NCI-H446 treated with DMSO at 0.1 percent for 48 hours (cell line): Measurements from ENCODE around the gene ADGRL2.
"Not testable (repeated sequence)": the region's sequence is repeated elsewhere in the genome, so short reads cannot be mapped to it uniquely, and the experiment has no call there.

ENCODE experiments used
- DNase-seq: peaks from one replicate; lab custom pipeline; 2025; lab: John Stamatoyannopoulos, UW

ADGRL2 gene

GRCh38 chr1:81848880-81849682 lies 48.3 kb downstream of the ADGRL2 start:
- DNase-seq = no peak

- DNase-seq = no peak
These were observed 49.3 kb downstream of the ADGRL2 start for GRCh38 chr1:81850031-81850430.

- no peak for DNase-seq
These were observed 49.8 kb downstream of the ADGRL2 start for GRCh38 chr1:81850495-81850894.

GRCh38 chr1:81851217-81851616 lies 50.5 kb downstream of the ADGRL2 start:
- DNase-seq = no peak

GRCh38 chr1:81852961-81853360 lies 52.2 kb downstream of the ADGRL2 start:
- DNase-seq = no peak

GRCh38 chr1:81867235-81867634 lies 66.5 kb downstream of the ADGRL2 start:
- no peak for DNase-seq

- no peak for DNase-seq
These were observed 68.6 kb downstream of the ADGRL2 start for GRCh38 chr1:81869307-81869706.

DNA sequence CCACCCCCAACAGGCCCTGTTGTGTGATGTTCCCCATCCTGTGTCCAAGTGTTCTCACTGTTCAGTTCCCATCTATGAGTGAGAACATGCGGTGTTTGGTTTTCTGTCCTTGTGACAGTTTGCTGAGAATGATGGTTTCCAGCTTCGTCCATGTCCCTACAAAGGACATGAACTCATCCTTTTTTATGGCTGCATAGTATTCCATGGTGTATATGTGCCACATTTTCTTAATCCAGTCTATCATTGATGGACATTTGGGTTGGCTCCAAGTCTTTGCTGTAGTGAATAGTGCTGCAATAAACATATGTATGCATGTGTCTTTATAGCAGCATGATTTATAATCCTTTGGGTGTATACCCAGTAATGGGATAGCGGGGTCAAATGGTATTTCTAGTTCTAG lies 70.4 kb downstream of the ADGRL2 start:
- not testable (repeated sequence) for DNase-seq

- no peak for DNase-seq
These were observed 73.2 kb downstream of the ADGRL2 start for GRCh38 chr1:81873946-81874345.

DNA sequence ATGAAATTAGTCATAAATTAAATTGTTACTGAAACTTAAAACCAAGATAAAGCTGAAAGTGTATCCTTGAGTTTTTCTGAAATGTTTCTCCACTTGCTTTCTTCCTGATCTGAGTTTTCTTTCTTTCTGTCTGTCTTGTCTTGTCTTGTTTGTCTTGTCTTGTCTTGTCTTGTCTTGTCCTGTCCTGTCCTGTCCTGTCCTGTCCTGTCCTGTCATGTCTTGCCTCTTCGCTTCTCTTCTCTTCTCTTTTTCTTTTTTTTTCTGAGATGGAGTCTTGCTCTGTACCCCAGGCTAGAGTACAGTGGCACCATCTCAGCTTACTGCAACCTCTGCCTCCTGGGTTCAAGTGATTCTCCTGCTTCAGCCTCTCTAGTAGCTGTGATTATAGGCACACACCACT lies 73.7 kb downstream of the ADGRL2 start:
- DNase-seq = no peak

GRCh38 chr1:81874940-81875339 lies 74.2 kb downstream of the ADGRL2 start:
- DNase-seq = no peak

GRCh38 chr1:81876901-81877733 lies 76.4 kb downstream of the ADGRL2 start:
- DNase-seq = peak; percentile 46

GRCh38 chr1:81877940-81878339 lies 77.2 kb downstream of the ADGRL2 start:
- DNase-seq = peak; percentile 46

- peak; percentile 76 for DNase-seq
These were observed 77.8 kb downstream of the ADGRL2 start for GRCh38 chr1:81878538-81878937.

- DNase-seq = no peak
These were observed 80.0 kb downstream of the ADGRL2 start for GRCh38 chr1:81880781-81881180.

GRCh38 chr1:81885291-81885690 lies 84.6 kb downstream of the ADGRL2 start:
- peak; percentile 43 for DNase-seq

GRCh38 chr1:81886292-81886691 lies 85.6 kb downstream of the ADGRL2 start:
- DNase-seq = not testable (repeated sequence)

DNA sequence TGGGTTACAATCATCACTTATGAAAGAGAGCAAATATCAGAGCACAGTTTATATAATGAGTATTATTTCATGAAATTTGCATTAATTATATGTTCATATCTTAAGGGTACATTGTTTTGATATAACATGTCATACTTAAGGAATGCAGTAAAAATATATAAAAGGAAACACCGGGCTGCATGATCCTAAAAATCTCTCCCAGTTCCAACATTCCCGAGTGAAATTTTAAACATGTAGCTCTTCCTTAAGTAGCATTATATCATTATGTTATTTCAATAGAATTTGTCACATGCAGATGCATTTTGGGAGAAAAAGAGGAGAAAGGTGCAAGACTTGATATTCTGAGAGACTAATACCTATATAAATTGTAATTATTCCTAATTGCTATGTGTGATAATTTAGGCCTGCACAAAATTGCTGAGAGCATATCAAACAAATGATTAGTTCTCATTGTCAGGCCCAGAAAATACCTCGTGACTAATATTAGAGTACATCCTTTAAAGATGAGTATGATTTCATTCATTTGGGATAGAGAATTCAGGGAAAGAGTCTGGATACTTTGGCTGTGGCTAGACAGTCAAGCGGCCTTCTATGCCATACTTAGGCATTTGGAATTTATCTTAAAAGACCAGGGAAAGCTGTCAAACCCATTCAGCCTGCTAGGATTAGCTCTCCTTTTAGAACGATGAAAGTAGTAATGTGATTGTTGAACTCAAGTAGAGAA lies 86.8 kb downstream of the ADGRL2 start:
- no peak for DNase-seq

DNA sequence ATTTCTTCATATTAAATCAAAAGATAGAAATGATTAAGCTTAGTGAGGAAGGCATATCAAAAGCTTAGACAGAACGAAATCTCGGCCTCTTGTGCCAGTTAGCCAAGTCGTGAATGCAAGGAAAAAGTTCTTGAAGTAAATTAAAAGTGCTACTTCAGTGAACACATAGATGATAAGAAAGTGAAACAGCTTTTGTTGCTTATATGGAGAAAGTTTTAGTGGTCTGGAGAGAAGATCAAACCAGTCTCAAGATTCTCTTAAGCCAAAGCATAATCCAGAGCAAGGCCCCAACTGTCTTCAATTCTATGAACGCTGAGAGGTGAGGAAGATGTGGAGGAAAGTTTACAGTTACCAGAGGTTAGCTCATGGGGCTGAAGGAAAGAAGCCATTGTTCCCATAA lies 88.4 kb downstream of the ADGRL2 start:
- no peak for DNase-seq

DNA sequence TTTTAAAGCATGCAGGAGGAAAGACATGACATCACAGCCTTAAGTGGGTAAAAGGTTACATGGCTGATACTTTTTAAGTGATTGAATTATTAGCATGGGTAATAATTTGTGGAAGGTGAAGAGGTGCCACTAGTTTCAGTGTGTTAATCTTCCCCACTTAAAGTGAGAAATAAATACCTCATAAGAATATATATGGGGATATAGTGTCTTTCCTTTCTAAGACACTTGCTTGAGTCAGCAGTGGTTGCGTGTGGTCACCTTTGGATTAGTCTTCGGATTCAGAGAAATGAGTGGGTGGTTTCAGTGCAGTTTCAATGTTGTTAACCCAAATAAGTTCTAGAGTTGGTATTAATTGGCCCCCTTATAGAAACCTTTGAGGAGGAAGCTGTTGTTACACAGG lies 94.1 kb downstream of the ADGRL2 start:
- DNase-seq = no peak

- no peak for DNase-seq
These were observed 98.6 kb downstream of the ADGRL2 start for GRCh38 chr1:81899214-81899821.

DNA sequence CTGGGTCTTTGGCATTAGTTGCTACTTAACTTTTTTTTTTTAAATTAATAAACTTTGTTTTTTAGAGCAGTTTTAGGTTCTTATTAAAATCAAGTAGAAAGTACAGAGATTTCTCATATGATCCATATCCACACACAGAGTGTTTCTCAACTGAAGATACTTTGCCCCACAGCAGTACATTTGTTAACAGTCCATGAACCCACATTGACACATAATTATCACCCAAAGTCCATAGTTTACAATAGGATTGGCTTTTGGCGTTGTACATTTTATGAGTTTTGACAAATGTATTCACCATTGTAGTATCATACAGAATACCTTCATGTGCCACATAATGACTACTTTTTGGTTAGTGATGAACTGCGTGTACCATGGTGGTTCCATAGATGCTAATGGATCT lies 106.8 kb downstream of the ADGRL2 start:
- DNase-seq = no peak
